ENCODE data around the gene PTH2.

GRCh38 chr19:49382639-49383038, 40.6 kb downstream of the PTH2 start:
- no peak for TF ChIP-seq POLR2A (IDR thresholded peaks at IDR 0.05)
- no peak for TF ChIP-seq EP300 (IDR thresholded peaks at IDR 0.05)
- TF ChIP-seq CTCF (IDR thresholded peaks at IDR 0.05) = no peak
